Upper lobe of left lung (tissue), 6 donors: Measurements from ENCODE around the gene SLC27A5. TPM values are rescaled to one million over a fixed set of nuclear protein-coding genes. Genes with fewer than 3 reads are reported as not detected.

Experiments used
- ATAC-seq, 2 donors: fragments of 200-7000 bp; cut with Tn5 transposase; one replicate each; pipeline ENCODE4 v1.9.1; 2022; ENCODE audit warnings: mild to moderate bottlenecking in 2 of 2, moderate library complexity in 2 of 2; ENCODE audit not compliant: low FRiP score in 2 of 2
- DNase-seq, 2 donors: peaks; one replicate each; pipeline ENCODE4 v3.0.0-alpha.2; 2019 to 2020
- H3K27ac ChIP-seq, 4 donors: fragments of 200-600 bp; sonication (generic); one replicate each; pipeline ENCODE4 v1.5.1; 2016 to 2019
- H3K27me3 ChIP-seq, 4 donors: fragments of 200-600 bp; sonication (generic); one replicate each; pipeline ENCODE4 v1.5.1; 2017 to 2019
- H3K36me3 ChIP-seq, 4 donors: fragments of 200-600 bp; sonication (generic); one replicate each; pipeline ENCODE4 v1.5.1; 2016 to 2019
- H3K4me1 ChIP-seq, 4 donors: fragments of 200-600 bp; sonication (generic); one replicate each; pipeline ENCODE4 v1.5.1; 2018 to 2019
- H3K4me3 ChIP-seq, 4 donors: fragments of 200-600 bp; sonication (generic); one replicate each; pipeline ENCODE4 v1.5.1; 2017 to 2019; ENCODE audit warnings: mild to moderate bottlenecking in 2 of 4, moderate library complexity in 1 of 4
- H3K9me3 ChIP-seq, 4 donors: fragments of 200-600 bp; sonication (generic); one replicate each; pipeline ENCODE4 v1.5.1; 2018 to 2019
- CTCF ChIP-seq, 6 experiments: fragments of 450-650 bp in 4 of 6; fragments of 200-600 bp in 2 of 6; sonication (generic) in 2 of 6; IDR thresholded peaks; one replicate each; pipeline ENCODE4 v1.5.1; 2016 to 2019; ENCODE audit warnings: antibody characterized with exemption in 6 of 6
- EP300 ChIP-seq, 4 donors: sonication (generic); formaldehyde crosslinking; IDR thresholded peaks; one replicate each; pipeline ENCODE4 v1.5.1; 2017; ENCODE audit warnings: antibody characterized with exemption in 4 of 4, control low read depth in 2 of 4
- POLR2A ChIP-seq, 4 donors: fragments of 450-650 bp; IDR thresholded peaks; one replicate each; pipeline ENCODE4 v1.5.1; 2016 to 2017; ENCODE audit warnings: antibody characterized with exemption in 4 of 4, mild to moderate bottlenecking in 2 of 4
- POLR2AphosphoS5 ChIP-seq, 2 donors: sonication (generic); formaldehyde crosslinking; IDR thresholded peaks; one replicate each; pipeline ENCODE4 v1.5.1; 2017; ENCODE audit warnings: antibody characterized with exemption in 2 of 2
- WGBS, 2 donors: methylation state at CpG; one replicate each; pipeline ENCODE4 v1.1.5; 2017 to 2018; 5-methylcytosine and 5-hydroxymethylcytosine counted together
- total RNA-seq, 6 donors: library from RNA; depleted of rRNA in 4 of 6; stranded (reverse); fragments of >200 nt in 4 of 6; gene quantifications; one replicate each; pipeline versions ENCODE4 v1.1.0 to v1.2.1, GENCODE V29; 2016 to 2021
- donor health status: DM: no; HTN: no; CAD: no; lungs with moderate emphysema.
- donor health status: DM: no; HTN: yes; CAD: no; lungs with severe emphysema.

The SLC27A5 gene
- total RNA-seq, 6 donors from 2014 or later, result 1.6 to 12.2 (median 6.9) TPM

- peaks cover under 1 to 6% (median 2%) of the 10 kb centered on the region in 4 donors for H3K4me1 ChIP-seq
- H3K4me3 ChIP-seq, result no peak overlapping the region
- peak in 1 of 2 donors; percentile 75 for DNase-seq
- ATAC-seq, result no peak
- no peaks in the 10 kb centered on the region for H3K27me3 ChIP-seq
- WGBS, 2 donors, result 97% methylated on average over 34 to 35 of the region's 35 CpGs
- no peak overlapping the region for H3K27ac ChIP-seq
- H3K36me3 ChIP-seq, result peaks cover 4 to 32% (median 17%) of the 10 kb centered on the region in 4 donors
- TF ChIP-seq POLR2AphosphoS5 (IDR thresholded peaks at IDR 0.05), result no peak
- TF ChIP-seq POLR2A (IDR thresholded peaks at IDR 0.05), result no peak
- no peak for TF ChIP-seq CTCF (IDR thresholded peaks at IDR 0.05)
- TF ChIP-seq EP300 (IDR thresholded peaks at IDR 0.05), result no peak
- no peaks in the 10 kb centered on the region for H3K9me3 ChIP-seq
Observed at GRCh38 chr19:58456111-58456510, 55.7 kb downstream of the SLC27A5 start.

- Histone ChIP-seq H3K27ac (no peak overlapping the region), H3K4me1 (peaks cover 6 to 12% (median 7%) of the 10 kb centered on the region in 4 donors), H3K36me3 (peaks cover 4 to 32% (median 17%) of the 10 kb centered on the region in 4 donors), H3K4me3 (no peak overlapping the region), H3K9me3 (no peaks in the 10 kb centered on the region), H3K27me3 (no peaks in the 10 kb centered on the region)
- ATAC-seq (no peak), DNase-seq (peak in 1 of 2 donors; percentile 60)
- WGBS, 2 donors, result 87 to 92% methylated on average over 6 to 21 of the region's 21 CpGs
- TF ChIP-seq POLR2AphosphoS5 (IDR thresholded peaks at IDR 0.05) (no peak), POLR2A (IDR thresholded peaks at IDR 0.05) (no peak), CTCF (IDR thresholded peaks at IDR 0.05) (no peak), EP300 (IDR thresholded peaks at IDR 0.05) (no peak)
Observed at GRCh38 chr19:58455306-58455705, 56.5 kb downstream of the SLC27A5 start.

DNA sequence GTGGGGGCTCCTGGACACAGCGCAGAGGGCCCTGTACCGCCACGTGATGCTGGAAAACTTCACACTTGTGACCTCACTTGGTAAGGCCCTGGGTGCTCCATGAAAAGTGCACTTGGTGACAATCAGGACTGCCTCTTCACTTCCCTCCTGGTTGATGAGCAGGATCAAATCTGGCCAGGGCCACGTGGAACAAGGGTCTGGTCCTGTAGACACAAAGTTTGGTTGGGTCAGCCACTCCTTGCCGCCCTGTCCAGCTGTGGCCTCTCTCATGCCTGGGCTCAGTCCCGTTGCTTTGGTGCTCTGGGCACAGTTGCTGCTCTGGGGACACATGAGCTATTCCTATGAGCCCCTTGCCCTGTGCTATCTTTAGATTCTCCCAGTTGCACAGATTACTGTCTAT is 58.0 kb downstream of the SLC27A5 start:
- no peak for ATAC-seq
- Histone ChIP-seq H3K4me3 (no peak overlapping the region), H3K9me3 (peaks cover 0 to 4% (median 2%) of the 10 kb centered on the region in 4 donors), H3K27me3 (no peaks in the 10 kb centered on the region), H3K36me3 (peaks cover 4 to 32% (median 17%) of the 10 kb centered on the region in 4 donors), H3K27ac (no peak overlapping the region), H3K4me1 (peaks cover 6 to 12% (median 7%) of the 10 kb centered on the region in 4 donors)
- no peak for DNase-seq
- TF ChIP-seq POLR2AphosphoS5 (IDR thresholded peaks at IDR 0.05) (no peak), POLR2A (IDR thresholded peaks at IDR 0.05) (no peak), EP300 (IDR thresholded peaks at IDR 0.05) (no peak), CTCF (IDR thresholded peaks at IDR 0.05) (no peak)
- WGBS, 2 donors, result 88 to 91% methylated on average over 6 of the region's 6 CpGs

DNA sequence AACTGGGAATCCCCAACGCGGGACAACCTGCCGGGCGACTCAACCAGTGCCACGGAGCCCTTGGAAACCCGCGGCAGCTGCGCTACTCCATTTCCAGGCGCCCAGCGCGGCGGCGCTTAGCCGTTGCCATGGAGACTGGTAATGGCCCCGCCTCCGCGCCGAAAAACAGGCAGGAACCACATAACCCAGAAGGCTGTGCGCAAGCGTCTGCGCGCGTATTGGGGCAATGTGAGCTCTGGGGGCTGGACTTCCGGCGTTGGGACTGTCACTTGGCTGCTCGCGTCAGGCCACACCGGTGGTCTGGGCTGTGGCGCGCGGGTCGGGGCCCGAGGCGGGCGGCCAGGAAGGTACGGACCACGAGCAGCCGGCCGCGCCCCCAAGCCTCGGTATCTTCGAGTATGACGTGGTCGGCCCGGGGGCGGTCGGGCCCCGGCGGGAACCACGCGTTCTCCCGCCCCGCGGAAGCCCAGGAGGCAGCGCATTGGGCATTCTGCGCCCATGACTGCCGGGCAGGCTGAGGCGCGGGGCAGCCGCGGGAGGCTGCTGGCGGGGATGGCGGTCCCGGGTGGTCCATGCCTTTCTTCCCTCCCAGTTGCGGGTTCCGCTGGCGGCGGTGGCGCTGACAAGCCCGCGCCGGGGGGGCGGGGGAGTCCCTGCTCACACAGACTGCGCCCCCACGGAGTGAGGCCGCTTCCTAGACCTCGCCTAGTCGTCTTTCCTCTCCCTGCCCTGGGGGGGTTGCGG is 60.3 kb downstream of the SLC27A5 start, which contains the start of gene ZNF324B:
Gene ZNF324B, plus strand, starts transcription at position 265 of the 744 bp plus-strand sequence. CDS start 2,080 bp downstream, outside the sequence.
- TF ChIP-seq EP300 (IDR thresholded peaks at IDR 0.05), result no peak
- peak in 2 of 4 donors; percentile 29 to 75 for TF ChIP-seq POLR2A (IDR thresholded peaks at IDR 0.05)
- peak in 1 of 6 experiments; percentile 17 for TF ChIP-seq CTCF (IDR thresholded peaks at IDR 0.05)
- TF ChIP-seq POLR2AphosphoS5 (IDR thresholded peaks at IDR 0.05), result peak; percentile 69 to 73
- peak; percentile 97 to 99 for ATAC-seq
- WGBS, 2 donors, result 0% methylated on average over 4 to 18 of the region's 79 CpGs
- peaks cover 6 to 12% (median 7%) of the 10 kb centered on the region in 4 donors for H3K4me1 ChIP-seq
- peak within 1 kb of the TSS; percentile 64 to 99 (median 98) for H3K4me3 ChIP-seq
- H3K36me3 ChIP-seq, result peaks cover 4 to 25% (median 13%) of the 10 kb centered on the region in 4 donors
- H3K9me3 ChIP-seq, result peaks cover 0 to 8% (median 3%) of the 10 kb centered on the region in 4 donors
- H3K27ac ChIP-seq, result peak within 1 kb of the TSS in 3 of 4 donors; percentile 60 to 73 (median 62)
- peak; percentile 96 to 98 for DNase-seq
- no peaks in the 10 kb centered on the region for H3K27me3 ChIP-seq
